Activated CD4-positive, alpha-beta T cell treated with anti-CD3 and anti-CD28 coated beads, Interleukin-2, amount 10 ng/mL, durations not matched to agents 24 days and 14 days (primary cell): ENCODE measurements around the gene TOB1. TPM values are rescaled to one million over a fixed set of nuclear protein-coding genes. Genes with fewer than 3 reads are reported as not detected.
A peak's percentile ranks its signal among the peaks of the same experiment; 100 is the strongest.

Experiments used
- DNase-seq: peaks from one replicate; pipeline ENCODE4 v3.0.0; 2022
- H3K27ac Mint-ChIP-seq: one replicate; pipeline ENCODE4 v1.8.0; 2022; ENCODE audit warnings: mild to moderate bottlenecking, mixed read lengths
- H3K27me3 Mint-ChIP-seq: one replicate; pipeline ENCODE4 v1.8.0; 2022; ENCODE audit warnings: mixed read lengths
- H3K36me3 Mint-ChIP-seq: one replicate; pipeline ENCODE4 v1.8.0; 2022; ENCODE audit warnings: low read depth, mild to moderate bottlenecking, mixed read lengths
- H3K4me1 Mint-ChIP-seq: one replicate; pipeline ENCODE4 v1.8.0; 2021; ENCODE audit warnings: mixed read lengths
- H3K4me3 Mint-ChIP-seq: one replicate; pipeline ENCODE4 v1.8.0; 2022; ENCODE audit warnings: mild to moderate bottlenecking, moderate library complexity, mixed read lengths
- H3K9me3 Mint-ChIP-seq: one replicate; pipeline ENCODE4 v1.8.0; 2021; ENCODE audit warnings: mixed read lengths
- intact Hi-C: fragments of 100-400 bp; cut with micrococcal nuclease; formaldehyde crosslinking; loops from one replicate; pipeline ENCODE4 v1.15.1; 2023
- total RNA-seq: library from RNA; stranded (reverse); gene quantifications from 2 replicates; pipeline ENCODE4 v1.2.3, GENCODE V29; 2022

The TOB1 gene
- total RNA-seq, 1 donor from 2014 or later, result 30.1 TPM

- peaks cover 16% of the 10 kb centered on the region for H3K4me1 Mint-ChIP-seq
- H3K27ac Mint-ChIP-seq, result no peak overlapping the region
- H3K36me3 Mint-ChIP-seq, result peaks cover 19% of the 10 kb centered on the region
- no peaks in the 10 kb centered on the region for H3K9me3 Mint-ChIP-seq
- peaks cover 21% of the 10 kb centered on the region for H3K27me3 Mint-ChIP-seq
- intact Hi-C loops, result no loop called here
- no peak for DNase-seq
- H3K4me3 Mint-ChIP-seq, result no peak overlapping the region
Measured at GRCh38 chr17:50858486-50859225, 7.5 kb downstream of the TOB1 start.

DNA sequence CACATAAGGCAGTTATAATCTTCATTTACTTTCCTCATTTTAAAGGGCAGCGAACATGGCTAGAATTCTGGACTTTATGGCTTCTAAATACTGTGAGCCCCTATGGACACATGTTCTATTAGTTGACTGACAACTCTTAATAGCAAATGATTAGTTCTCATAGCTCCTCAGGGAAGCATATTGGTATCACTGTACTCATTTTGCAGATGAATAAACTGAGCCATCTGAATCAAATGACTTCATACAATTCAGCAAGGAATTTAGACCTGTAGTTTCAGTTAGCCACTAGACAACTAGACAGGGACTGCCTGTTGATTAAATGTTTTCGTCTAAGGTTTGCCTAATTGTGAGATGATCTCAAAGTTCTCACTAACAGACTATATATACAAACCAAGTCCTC, 9.7 kb downstream of the TOB1 start:
- intact Hi-C loops, result no loop called here
- Mint-ChIP-seq H3K27me3 (peaks cover 23% of the 10 kb centered on the region), H3K4me1 (peaks cover 18% of the 10 kb centered on the region), H3K27ac (no peak overlapping the region), H3K36me3 (peaks cover 4% of the 10 kb centered on the region), H3K9me3 (no peaks in the 10 kb centered on the region), H3K4me3 (no peak overlapping the region)
- no peak for DNase-seq

DNA sequence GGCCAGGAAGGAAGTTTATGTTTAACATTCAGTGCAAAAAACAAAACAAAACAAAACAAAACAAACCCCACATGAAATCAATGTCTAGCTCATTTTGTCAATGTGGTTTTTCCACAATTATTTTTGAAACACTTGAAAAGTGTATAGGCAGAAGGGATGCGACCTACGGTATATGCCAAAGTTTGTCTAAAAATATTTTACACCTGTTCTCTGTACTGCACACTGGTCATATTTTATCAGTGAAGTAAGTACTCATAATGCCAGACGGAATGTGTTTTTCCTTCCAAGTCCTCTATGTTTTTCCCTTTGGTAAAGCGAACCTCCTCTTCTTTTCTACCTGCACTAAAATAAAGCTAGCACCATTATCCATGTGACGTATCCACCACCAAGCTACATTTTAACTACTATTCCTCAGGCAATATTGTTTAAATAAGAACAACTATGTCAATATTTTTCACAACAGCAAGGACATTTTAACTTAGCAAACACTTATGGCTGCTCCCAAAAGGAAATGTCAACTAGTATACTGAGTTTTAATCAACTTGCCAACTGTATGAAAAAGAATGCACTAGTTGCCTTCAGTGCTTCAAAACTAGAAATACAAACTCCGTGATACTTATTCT, 10.3 kb downstream of the TOB1 start:
- H3K27ac Mint-ChIP-seq, result no peak overlapping the region
- H3K36me3 Mint-ChIP-seq, result peaks cover under 1% of the 10 kb centered on the region
- H3K9me3 Mint-ChIP-seq, result no peaks in the 10 kb centered on the region
- no peak overlapping the region for H3K4me3 Mint-ChIP-seq
- DNase-seq, result no peak
- peaks cover 23% of the 10 kb centered on the region for H3K27me3 Mint-ChIP-seq
- H3K4me1 Mint-ChIP-seq, result peaks cover 18% of the 10 kb centered on the region
- intact Hi-C loops, result no loop called here

GRCh38 chr17:50853781-50854180, 12.4 kb downstream of the TOB1 start:
- no peak overlapping the region for H3K27ac Mint-ChIP-seq
- peaks cover 23% of the 10 kb centered on the region for H3K27me3 Mint-ChIP-seq
- intact Hi-C loops, result no loop called here
- peaks cover 18% of the 10 kb centered on the region for H3K4me1 Mint-ChIP-seq
- no peaks in the 10 kb centered on the region for H3K9me3 Mint-ChIP-seq
- no peak overlapping the region for H3K4me3 Mint-ChIP-seq
- no peaks in the 10 kb centered on the region for H3K36me3 Mint-ChIP-seq
- DNase-seq, result no peak

DNA sequence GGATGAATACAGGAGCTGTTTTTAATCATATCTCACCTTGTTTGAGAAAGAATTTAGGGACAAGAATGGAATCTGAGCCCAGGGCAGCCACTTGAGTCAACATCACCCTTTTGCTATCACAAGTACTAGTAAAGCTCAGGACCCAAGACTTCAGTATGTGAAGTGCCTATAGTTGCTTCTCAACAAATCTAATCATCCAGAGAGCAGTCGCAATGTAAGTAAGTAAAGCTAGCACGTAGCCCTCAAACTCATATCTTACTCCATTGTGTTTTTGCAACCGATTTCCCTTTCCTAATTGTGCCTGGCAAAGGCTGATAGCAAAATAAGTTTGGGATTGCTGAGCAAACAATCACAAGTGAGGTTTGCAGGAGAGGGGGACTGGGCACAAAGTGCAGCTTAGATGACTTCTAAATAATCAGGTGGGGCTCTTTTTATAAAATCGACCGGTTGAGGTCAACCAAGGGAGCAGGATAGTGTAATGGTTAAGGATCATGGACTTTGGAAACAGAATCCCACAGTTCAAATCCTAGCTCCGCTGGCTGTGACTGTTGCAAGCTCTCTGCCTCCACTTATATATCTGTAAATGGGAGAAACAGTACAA, 13.0 kb downstream of the TOB1 start:
- Mint-ChIP-seq H3K27me3 (peaks cover 21% of the 10 kb centered on the region), H3K36me3 (no peaks in the 10 kb centered on the region), H3K4me3 (peak overlapping the region; percentile 53), H3K9me3 (no peaks in the 10 kb centered on the region), H3K4me1 (peaks cover 18% of the 10 kb centered on the region), H3K27ac (peak overlapping the region; percentile 82)
- no peak for DNase-seq
- intact Hi-C loops, result no loop called here

DNA sequence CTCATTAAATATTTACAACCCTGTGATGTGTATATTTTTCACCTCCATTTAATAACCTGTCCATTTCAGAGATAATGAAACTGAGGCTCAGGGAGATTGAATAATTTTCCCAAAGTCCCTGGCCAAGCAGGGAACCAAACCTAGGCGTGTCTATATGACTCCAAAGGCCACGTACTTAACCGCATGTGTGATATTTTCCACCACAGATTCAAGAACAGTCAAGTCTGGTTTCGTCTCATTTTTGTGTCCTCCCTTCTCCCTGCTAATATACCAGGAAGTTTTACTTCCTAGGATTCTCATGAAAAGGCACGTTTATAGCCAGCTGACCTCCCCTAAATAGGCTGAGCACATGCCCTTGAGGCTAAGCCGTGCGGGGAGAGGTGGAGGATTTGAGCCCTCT, 15.5 kb downstream of the TOB1 start:
- H3K27ac Mint-ChIP-seq, result no peak overlapping the region
- no peak for DNase-seq
- peaks cover 13% of the 10 kb centered on the region for H3K27me3 Mint-ChIP-seq
- peaks cover 14% of the 10 kb centered on the region for H3K4me1 Mint-ChIP-seq
- no peaks in the 10 kb centered on the region for H3K36me3 Mint-ChIP-seq
- H3K4me3 Mint-ChIP-seq, result no peak overlapping the region
- intact Hi-C loops, result no loop called here
- no peaks in the 10 kb centered on the region for H3K9me3 Mint-ChIP-seq

- Mint-ChIP-seq H3K4me1 (peaks cover 14% of the 10 kb centered on the region), H3K27ac (no peak overlapping the region), H3K9me3 (no peaks in the 10 kb centered on the region), H3K4me3 (no peak overlapping the region), H3K36me3 (no peaks in the 10 kb centered on the region), H3K27me3 (peaks cover 2% of the 10 kb centered on the region)
- no peak for DNase-seq
- intact Hi-C loops, result no loop called here
Measured at GRCh38 chr17:50848711-50849110, 17.4 kb downstream of the TOB1 start.

- intact Hi-C loops, result no loop called here
- no peaks in the 10 kb centered on the region for H3K9me3 Mint-ChIP-seq
- H3K4me3 Mint-ChIP-seq, result no peak overlapping the region
- H3K4me1 Mint-ChIP-seq, result peaks cover 14% of the 10 kb centered on the region
- no peak overlapping the region for H3K27ac Mint-ChIP-seq
- no peak for DNase-seq
- H3K36me3 Mint-ChIP-seq, result no peaks in the 10 kb centered on the region
- no peaks in the 10 kb centered on the region for H3K27me3 Mint-ChIP-seq
Measured at GRCh38 chr17:50848039-50848438, 18.1 kb downstream of the TOB1 start.

DNA sequence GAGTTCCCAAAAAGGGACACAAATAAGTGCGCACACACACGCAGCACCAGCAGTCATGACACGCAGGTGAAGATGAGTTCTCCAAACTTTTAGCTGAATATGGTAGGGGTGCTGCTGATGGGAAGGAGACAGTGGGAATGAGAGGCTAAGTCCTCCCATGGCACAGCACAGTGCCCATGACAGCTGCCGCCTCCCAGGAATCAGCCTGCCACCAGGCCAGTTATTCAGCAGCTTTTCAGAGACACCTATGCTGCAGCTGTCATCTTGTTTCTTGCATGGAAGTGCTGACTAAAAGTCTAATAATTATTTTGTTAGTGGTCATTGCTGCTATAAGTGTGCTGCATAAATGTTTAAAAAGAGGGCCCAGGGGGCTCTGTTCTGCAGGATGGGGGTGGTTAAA, 18.6 kb downstream of the TOB1 start:
- Mint-ChIP-seq H3K27ac (no peak overlapping the region), H3K36me3 (no peaks in the 10 kb centered on the region), H3K9me3 (no peaks in the 10 kb centered on the region), H3K4me1 (peaks cover 10% of the 10 kb centered on the region), H3K27me3 (no peaks in the 10 kb centered on the region), H3K4me3 (no peak overlapping the region)
- intact Hi-C loops, result no loop called here
- no peak for DNase-seq

- H3K4me1 Mint-ChIP-seq, result peaks cover 3% of the 10 kb centered on the region
- H3K36me3 Mint-ChIP-seq, result no peaks in the 10 kb centered on the region
- no peaks in the 10 kb centered on the region for H3K27me3 Mint-ChIP-seq
- no peak overlapping the region for H3K27ac Mint-ChIP-seq
- no peak for DNase-seq
- no peaks in the 10 kb centered on the region for H3K9me3 Mint-ChIP-seq
- intact Hi-C loops, result no loop called here
- no peak overlapping the region for H3K4me3 Mint-ChIP-seq
Measured at GRCh38 chr17:50845240-50846147, 20.7 kb downstream of the TOB1 start.

DNA sequence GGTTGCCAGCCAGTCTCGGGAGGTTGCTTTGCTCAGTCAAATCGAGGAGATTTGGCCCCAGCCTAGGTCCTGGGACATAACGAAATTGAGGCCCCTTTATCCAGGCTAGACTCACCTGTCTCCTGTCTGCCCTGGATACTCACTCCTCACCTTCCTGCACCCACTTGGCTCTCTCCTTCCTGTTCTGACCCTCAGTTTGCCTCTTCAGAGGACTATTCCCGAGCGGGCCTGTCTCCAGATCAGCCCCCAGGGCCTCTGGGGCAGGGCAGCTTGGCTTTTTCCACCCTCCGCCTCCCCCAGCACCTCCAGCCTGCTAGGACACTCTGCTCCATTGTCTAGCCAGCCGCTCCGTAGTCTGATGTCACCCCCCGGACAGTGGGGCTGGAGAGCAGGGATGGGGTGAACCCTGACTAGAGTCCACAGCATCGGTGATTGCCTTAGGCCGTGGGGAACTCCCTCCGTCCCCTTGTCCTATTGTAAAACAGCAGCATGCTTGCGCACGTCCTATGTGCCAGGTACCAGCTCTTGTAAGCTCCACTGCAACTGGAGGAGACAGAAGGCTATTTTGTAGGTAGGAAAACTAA, 21.9 kb downstream of the TOB1 start:
- no peaks in the 10 kb centered on the region for H3K9me3 Mint-ChIP-seq
- H3K36me3 Mint-ChIP-seq, result no peaks in the 10 kb centered on the region
- peaks cover 3% of the 10 kb centered on the region for H3K4me1 Mint-ChIP-seq
- no peak for DNase-seq
- no peaks in the 10 kb centered on the region for H3K27me3 Mint-ChIP-seq
- no peak overlapping the region for H3K27ac Mint-ChIP-seq
- intact Hi-C loops, result loop anchor here (5.0 kb wide), 1 partner anchor 297 kb away; the partner anchor contains the start of gene SPATA20
- no peak overlapping the region for H3K4me3 Mint-ChIP-seq

- no peaks in the 10 kb centered on the region for H3K36me3 Mint-ChIP-seq
- intact Hi-C loops, result loop anchor here (5.0 kb wide), 1 partner anchor 296 kb away; the partner anchor contains the start of gene SPATA20
- H3K4me3 Mint-ChIP-seq, result no peak overlapping the region
- no peaks in the 10 kb centered on the region for H3K27me3 Mint-ChIP-seq
- no peak overlapping the region for H3K27ac Mint-ChIP-seq
- H3K9me3 Mint-ChIP-seq, result no peaks in the 10 kb centered on the region
- peaks cover 3% of the 10 kb centered on the region for H3K4me1 Mint-ChIP-seq
- no peak for DNase-seq
Measured at GRCh38 chr17:50843150-50843905, 22.8 kb downstream of the TOB1 start.
